Ovary (tissue), 9 donors: Measurements from ENCODE around the gene TOMM20. TPM values are rescaled to one million over a fixed set of nuclear protein-coding genes. Genes with fewer than 3 reads are reported as not detected.

Experiments
- DNase-seq, 5 donors: peaks; one replicate each; pipeline ENCODE4 v3.0.0-alpha.2; 2019 to 2020
- H3K27ac ChIP-seq, 2 donors: fragments of 200-600 bp; one replicate each; pipeline versions ENCODE4 v1.5.1 to v1.8.0; 2019 to 2022
- H3K27me3 ChIP-seq: fragments of 200-600 bp; one replicate; pipeline ENCODE4 v1.8.0; 2022
- H3K36me3 ChIP-seq: fragments of 200-600 bp; sonication (generic); one replicate; pipeline ENCODE4 v1.5.1; 2019
- H3K4me1 ChIP-seq: one replicate; pipeline ENCODE4 v1.8.1; 2013; ENCODE audit warnings: mild to moderate bottlenecking, moderate library complexity; ENCODE audit not compliant: insufficient read depth
- H3K4me3 ChIP-seq: fragments of 200-600 bp; sonication (generic); one replicate; pipeline ENCODE4 v1.5.1; 2017
- H3K9me3 ChIP-seq, 2 donors: fragments of 200-600 bp in 1 of 2; sonication (generic) in 1 of 2; one replicate each; pipeline versions ENCODE4 v1.5.1 to v1.8.1; 2013 to 2019; ENCODE audit warnings: mild to moderate bottlenecking in 1 of 2, moderate library complexity in 1 of 2
- CTCF ChIP-seq, 3 donors: fragments of 450-650 bp in 2 of 3; fragments of 200-600 bp in 1 of 3; IDR thresholded peaks; one replicate each; pipeline versions ENCODE4 v1.5.1 to v1.8.0; 2016 to 2022; ENCODE audit warnings: antibody characterized with exemption in 3 of 3, mild to moderate bottlenecking in 1 of 3
- EP300 ChIP-seq: sonication (generic); formaldehyde crosslinking; IDR thresholded peaks from one replicate; pipeline ENCODE4 v1.6.1; 2017; ENCODE audit warnings: antibody characterized with exemption
- POLR2A ChIP-seq: fragments of 450-650 bp; IDR thresholded peaks from one replicate; pipeline ENCODE4 v1.6.1; 2017; ENCODE audit warnings: antibody characterized with exemption, mild to moderate bottlenecking, moderate library complexity
- WGBS, 3 donors: extraction: QIAGEN DNeasy Blood & Tissue Kit in 1 of 3; methylation state at CpG; one replicate each; pipeline versions ENCODE4 v1.1.5 to v1.1.7; 2013 to 2017; 5-methylcytosine and 5-hydroxymethylcytosine counted together
- intact Hi-C, 4 donors: fragments of 100-400 bp; cut with DNase I; formaldehyde crosslinking; loops; one replicate each; pipeline versions ENCODE4 v1.11.0 to v1.15.1; 2022 to 2023
- polyA plus RNA-seq, 2 donors: library from polyadenylated mRNA; stranded (reverse); fragments of 200-250 nt in 1 of 2; fragments of 350-450 nt in 1 of 2; fragmentation: Illumina TruSeq in 1 of 2; extraction: RNeasy Lipid Tissue Mini Kit (QIAGEN cat#74804) in 1 of 2; gene quantifications; one replicate each; pipeline ENCODE4 v1.2.3, GENCODE V29; 2013 to 2014
- total RNA-seq, 7 donors: library from RNA; depleted of rRNA in 2 of 7; stranded (reverse); fragments of >200 nt in 2 of 7; fragmentation: NEBNext Ultra II Directional in 3 of 7; extraction: Animal tissue kit (Norgen Biotek cat#: 25700) in 3 of 7; gene quantifications; one replicate each; pipeline versions ENCODE4 v1.1.0 to v1.2.4, GENCODE V29; 2016 to 2023
- donor health status: DM: no; HTN: no; CAD: no; lungs with moderate emphysema.
- donor health status: DM: no; HTN: no; CAD: no.
- donor health status: Bipolar disorder and iron deficiency.
- donor health status: DM: yes; HTN: yes; CAD: no.
- donor health status: DM: no; HTN: no; CAD: no.
- donor health status: DM: yes; HTN: yes; CAD: no.

Gene TOMM20
- total and polyA plus RNA-seq, 9 donors = 104 to 153 (median 120) TPM

- Histone ChIP-seq H3K4me1 (peaks cover 8% of the 10 kb centered on the region), H3K4me3 (peak overlapping the region; percentile 87), H3K9me3 (no peaks in the 10 kb centered on the region), H3K27ac (peak overlapping the region; percentile 35 to 72), H3K36me3 (no peaks in the 10 kb centered on the region), H3K27me3 (no peaks in the 10 kb centered on the region)
- no peak for TF ChIP-seq CTCF (IDR thresholded peaks at IDR 0.05)
- no peak for TF ChIP-seq POLR2A
- TF ChIP-seq EP300 = no peak
- intact Hi-C loops = no loop called here
- no peak for DNase-seq
- 1% methylated on average over 35 of the region's 35 CpGs for WGBS, 3 donors
Measured at GRCh38 chr1:235127732-235128455, 743 bp downstream of the TOMM20 start.

DNA sequence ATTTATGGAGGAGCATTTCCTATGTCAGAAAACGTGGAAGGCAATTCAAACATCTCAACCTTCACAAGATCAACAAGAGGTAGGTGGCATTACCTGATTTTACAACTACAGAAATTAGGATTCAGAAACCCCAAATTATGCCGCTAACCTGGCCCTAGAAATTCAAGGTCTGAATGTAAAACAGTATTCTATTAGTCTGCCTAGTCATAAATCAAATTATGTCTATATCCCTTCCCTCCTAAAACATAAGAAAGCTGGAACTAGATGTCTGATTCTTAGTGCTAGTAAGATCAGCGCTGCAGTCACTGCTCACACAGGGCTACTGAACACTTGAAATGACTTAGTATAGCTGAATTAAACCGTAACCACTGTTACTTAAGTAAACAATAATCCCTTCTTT, 1.4 kb downstream of the TOMM20 start:
- Histone ChIP-seq H3K27me3 (no peaks in the 10 kb centered on the region), H3K4me1 (peaks cover 8% of the 10 kb centered on the region), H3K27ac (no peak overlapping the region), H3K9me3 (no peaks in the 10 kb centered on the region), H3K4me3 (peak overlapping the region; percentile 87), H3K36me3 (no peaks in the 10 kb centered on the region)
- intact Hi-C loops = no loop called here
- 14 to 18% (median 17%) methylated on average over 4 of the region's 4 CpGs for WGBS, 3 donors
- no peak for TF ChIP-seq EP300
- no peak for TF ChIP-seq CTCF (IDR thresholded peaks at IDR 0.05)
- no peak for DNase-seq

DNA sequence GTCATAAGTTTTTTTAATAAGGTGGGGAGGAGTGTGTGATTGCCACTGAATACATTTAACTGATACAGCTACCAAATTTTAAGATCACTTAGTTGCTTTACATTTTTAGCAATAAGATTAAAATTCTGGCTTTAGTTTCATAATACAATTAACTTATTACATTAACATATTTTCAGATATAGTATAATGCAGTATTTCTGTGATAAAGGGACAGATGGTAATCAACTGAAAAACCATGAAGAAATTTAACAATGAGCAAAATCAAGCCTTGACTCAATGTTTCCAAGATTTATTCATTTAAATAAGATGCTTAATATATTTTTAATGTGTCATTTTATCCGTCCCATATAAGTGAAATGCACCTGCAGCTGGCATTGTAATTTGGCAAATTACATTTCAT, 4.0 kb downstream of the TOMM20 start:
- Histone ChIP-seq H3K4me1 (peaks cover 8% of the 10 kb centered on the region), H3K36me3 (no peaks in the 10 kb centered on the region), H3K9me3 (no peaks in the 10 kb centered on the region), H3K4me3 (no peak overlapping the region), H3K27ac (no peak overlapping the region), H3K27me3 (no peaks in the 10 kb centered on the region)
- intact Hi-C loops = no loop called here
- TF ChIP-seq CTCF (IDR thresholded peaks at IDR 0.05) = no peak
- TF ChIP-seq EP300 = no peak
- TF ChIP-seq POLR2A = no peak
- WGBS, 3 donors = 73 to 82% (median 75%) methylated on average over 1 of the region's 1 CpG
- DNase-seq = no peak

DNA sequence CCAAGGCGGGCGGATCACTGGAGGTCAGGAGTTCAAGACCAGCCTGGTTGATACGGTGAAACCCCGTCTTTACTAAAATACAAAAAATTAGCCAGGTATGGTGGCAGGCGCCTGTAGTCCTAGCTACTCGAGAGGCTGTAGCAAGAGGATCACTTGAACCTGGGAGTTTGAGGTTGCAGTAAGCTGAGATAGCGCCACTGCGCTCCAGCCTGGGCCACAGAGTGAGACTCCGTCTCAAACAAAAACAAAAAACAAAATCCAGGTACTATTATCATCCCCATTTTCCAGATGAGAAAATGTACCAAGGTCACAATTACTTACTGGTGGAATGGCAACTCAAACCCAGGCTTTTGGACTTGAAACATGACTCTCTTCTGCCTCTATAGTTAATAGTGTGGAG, 4.5 kb downstream of the TOMM20 start:
- H3K9me3 ChIP-seq = no peaks in the 10 kb centered on the region
- no peaks in the 10 kb centered on the region for H3K27me3 ChIP-seq
- TF ChIP-seq CTCF (IDR thresholded peaks at IDR 0.05) = no peak
- no peak for TF ChIP-seq EP300
- TF ChIP-seq POLR2A = no peak
- H3K27ac ChIP-seq = no peak overlapping the region
- no peaks in the 10 kb centered on the region for H3K36me3 ChIP-seq
- H3K4me3 ChIP-seq = no peak overlapping the region
- DNase-seq = no peak
- 89 to 92% (median 89%) methylated on average over 9 of the region's 9 CpGs for WGBS, 3 donors
- H3K4me1 ChIP-seq = peaks cover 8% of the 10 kb centered on the region
- intact Hi-C loops = no loop called here
